Activated T-cell treated with anti-CD3 and anti-CD28 coated beads for 1 hour (primary cell): ENCODE measurements around the gene LONP2.
"Not testable (repeated sequence)": the region's sequence is repeated elsewhere in the genome, so short reads cannot be mapped to it uniquely, and the experiment has no call there.

Experiments
- DNase-seq: peaks from one replicate; pipeline ENCODE4 v3.0.0-alpha.2; 2020; ENCODE audit warnings: low read depth

Gene LONP2

DNA sequence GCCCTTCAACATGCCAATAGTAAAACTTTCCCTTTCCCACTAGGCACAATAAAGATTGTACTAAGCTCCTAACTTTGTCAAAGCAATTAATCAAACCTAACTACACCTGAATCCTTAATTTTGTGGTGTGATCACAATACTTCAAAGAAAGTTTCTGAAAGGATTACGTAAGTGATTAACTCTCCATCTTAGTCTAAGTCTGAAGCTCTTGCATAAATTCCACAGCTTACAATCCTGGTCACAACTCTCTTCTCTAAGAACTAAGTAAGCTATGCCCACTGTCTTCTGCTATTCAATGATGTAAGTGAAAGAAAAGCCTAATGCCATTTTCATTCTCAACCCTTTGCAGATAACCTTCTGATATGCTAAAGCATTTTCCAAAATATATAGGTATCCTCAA lies 125.7 kb downstream of the LONP2 start:
- DNase-seq: no peak

DNA sequence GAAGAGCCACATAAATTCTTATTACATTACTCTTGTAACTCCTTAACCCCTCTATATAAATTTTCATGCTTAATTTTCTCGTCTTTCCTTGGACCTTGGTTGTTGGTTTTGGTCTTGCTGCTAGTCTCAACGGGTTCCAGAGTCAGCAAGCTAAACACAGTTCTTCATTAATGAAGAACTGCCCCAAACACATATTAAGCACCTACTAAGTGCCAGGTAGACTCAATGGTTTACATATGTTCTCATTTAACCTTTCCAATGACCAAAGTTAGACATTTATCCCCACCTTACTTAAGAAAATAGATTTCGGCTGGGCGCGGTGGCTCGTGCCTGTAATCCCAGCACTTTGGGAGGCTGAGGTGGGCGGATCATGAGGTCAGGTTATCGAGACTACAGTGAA lies 126.1 kb downstream of the LONP2 start:
- DNase-seq: no peak

DNA sequence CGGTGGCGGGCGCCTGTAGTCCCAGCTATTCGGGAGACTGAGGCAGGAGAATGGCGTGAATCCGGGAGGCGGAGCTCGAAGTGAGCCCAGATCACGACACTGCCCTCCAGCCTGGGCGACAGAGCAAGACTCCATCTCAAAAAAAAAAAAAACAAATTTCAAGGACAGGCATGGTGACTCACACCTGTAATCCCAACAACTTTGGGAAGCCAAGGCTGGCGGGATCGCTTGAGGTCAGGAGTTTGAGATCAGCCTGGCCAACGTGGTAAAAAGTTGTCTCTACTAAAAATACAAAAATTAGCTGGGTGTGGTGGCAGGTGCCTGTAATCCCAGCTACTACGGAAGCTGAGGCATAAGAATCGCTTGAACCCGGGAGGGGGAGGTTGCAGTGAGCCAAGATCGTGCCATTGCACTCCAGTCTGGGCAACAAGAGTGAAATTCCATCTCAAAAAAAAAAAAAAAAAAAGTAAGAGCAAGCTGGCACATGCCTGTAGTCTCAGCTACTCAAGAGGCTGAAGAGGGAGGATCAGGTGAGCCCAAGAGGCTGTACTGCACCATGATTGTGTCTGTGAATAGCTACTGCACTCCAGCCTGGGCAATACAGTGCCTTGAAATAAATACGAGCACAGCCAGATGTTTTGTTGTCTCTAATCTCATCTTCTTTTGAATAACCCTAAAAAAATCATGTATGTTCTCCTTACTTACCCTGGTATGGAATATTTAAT lies 126.7 kb downstream of the LONP2 start:
- not testable (repeated sequence) for DNase-seq

DNA sequence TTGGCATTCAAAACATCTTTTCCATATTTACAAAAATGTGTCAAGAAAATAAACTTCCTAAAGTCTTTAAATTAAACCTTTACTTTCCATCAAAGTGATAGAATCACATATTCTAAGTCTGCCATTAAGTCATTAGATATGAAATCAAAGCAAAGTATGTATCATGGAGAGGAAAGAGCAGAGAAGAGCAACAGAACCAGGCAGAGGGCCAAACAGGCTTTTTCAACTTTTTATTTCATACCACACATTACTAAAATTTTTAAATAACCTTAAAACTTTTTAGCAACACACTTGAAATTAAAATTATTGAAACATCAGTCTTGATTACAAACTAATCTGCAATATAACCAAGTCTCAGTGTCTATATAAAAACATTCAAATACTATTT lies 127.3 kb downstream of the LONP2 start:
- DNase-seq: no peak

DNA sequence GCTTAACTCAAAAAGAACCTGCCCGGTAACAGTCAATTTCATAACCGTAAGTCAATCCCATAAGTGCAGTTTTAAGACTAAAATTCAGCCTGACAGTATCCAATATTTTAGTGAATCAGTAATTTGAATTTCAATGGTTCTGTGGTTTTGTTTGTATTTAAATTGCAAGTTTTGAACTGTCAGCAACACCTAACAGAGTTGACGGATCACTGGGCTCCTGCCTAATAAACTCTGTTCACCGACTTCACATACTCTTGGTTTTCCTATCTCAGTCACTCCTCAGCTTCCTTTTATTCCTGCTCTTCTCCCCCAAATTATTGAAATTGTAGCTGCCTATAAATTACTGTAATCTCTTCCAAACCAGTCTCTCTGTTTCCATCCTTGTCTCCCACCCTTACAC lies 128.6 kb downstream of the LONP2 start:
- DNase-seq: no peak

DNA sequence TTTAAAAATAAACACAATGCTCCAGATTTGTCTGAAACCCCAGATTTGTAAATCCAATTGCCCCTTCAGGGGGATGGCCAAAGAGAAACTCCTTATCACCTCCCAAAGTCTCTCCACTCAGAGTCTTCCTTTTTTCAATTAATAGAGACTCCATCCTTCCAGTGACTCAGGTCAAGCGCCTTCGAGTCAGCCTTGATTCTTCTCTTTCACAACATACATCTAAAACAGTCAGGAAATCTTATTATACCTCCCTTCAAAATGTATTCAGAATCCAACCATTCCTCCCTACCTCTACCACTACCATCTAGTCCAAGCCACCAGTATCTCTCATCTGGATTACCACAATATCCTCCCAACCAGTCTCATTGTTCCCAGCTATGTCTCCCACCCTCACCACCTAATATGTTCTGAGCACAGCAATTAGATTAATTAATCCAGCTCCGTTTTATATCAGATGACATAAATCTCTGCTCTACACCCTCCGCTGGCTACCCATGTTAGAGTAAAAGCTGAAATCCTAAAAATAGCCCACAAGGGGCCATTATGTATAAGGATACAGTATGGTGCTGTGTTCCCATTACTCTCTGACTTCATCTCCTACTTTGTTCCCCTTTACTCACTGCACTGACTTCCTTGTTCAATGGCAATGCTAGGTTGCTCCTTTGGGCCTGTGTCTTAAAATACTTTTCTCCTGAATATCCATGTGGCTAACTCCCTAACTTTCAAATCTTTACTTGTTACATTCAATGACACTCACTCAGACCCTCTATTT lies 129.3 kb downstream of the LONP2 start:
- DNase-seq: no peak

DNA sequence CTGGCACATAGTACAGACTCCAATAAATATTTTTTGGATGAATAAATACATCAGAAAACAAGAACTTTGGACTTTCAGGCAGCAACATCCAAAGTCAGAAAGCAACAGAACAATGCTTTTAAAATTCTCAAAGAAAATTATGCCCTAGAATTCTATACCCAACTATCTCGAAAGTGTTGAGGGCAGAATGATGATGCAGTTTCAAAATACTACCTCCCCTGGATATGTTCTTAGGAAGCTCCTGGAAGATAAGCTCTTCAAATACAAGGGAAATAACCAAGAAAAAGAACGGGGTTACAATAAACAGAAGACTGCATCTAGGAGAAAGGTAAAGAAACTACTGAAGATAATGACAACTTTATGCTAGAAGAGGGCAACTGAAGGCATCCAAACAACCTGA lies 130.2 kb downstream of the LONP2 start:
- no peak for DNase-seq

DNA sequence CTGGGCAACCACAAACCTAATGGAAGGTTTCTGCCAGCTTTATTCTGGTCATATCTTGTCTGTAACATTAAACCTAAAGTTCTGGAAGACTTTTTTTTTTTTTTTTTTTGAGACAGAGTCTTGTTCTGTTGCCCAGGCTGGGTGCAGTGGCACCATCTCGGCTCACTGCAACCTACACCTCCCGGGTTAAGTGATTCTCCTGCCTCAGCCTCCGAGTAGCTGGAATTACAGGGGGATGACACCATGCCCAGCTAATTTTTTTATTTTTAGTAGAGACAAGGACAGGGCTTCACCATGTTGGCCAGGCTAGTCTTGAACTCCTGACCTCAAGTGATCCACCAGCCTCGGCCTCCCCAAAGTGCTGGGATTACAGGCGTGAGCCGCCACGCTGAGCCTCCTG lies 133.2 kb downstream of the LONP2 start:
- not testable (repeated sequence) for DNase-seq

DNA sequence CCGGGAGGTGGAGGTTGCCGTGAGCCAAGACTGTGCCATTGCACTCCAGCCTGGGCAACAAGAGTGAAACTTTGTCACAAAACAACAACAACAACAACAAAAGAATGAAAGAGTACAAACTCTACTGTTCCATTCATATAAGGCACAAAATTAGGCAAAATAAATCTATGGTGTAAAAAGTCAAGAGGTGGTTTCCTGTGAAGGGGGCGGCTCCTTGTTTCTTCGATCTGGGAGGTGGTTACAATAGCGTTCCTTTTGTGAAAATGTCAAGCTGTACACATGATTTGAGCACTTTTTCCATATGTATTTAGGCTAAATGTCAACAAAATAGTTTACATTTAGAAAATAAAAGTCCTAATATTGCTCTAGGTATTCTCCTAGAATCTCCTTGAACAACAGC lies 134.2 kb downstream of the LONP2 start:
- DNase-seq: no peak

DNA sequence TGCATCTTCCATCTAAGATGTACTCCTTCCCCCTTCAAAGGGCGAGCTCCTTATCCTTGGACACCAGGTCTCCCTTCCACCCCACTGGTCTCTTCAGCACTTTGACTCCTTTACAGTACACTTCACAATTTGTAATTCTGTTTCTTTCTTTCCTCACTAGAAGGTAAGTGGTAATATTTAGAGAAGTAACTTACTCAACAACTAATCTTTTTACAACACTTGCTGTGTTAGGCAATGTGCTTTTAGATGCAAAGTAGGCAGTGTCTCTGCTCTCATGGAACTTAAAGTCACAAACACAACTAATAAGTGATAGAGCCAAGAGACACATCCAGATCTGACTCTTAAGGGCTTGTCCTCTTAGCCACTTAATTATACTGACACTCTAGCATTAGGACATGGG lies 134.7 kb downstream of the LONP2 start:
- no peak for DNase-seq

DNA sequence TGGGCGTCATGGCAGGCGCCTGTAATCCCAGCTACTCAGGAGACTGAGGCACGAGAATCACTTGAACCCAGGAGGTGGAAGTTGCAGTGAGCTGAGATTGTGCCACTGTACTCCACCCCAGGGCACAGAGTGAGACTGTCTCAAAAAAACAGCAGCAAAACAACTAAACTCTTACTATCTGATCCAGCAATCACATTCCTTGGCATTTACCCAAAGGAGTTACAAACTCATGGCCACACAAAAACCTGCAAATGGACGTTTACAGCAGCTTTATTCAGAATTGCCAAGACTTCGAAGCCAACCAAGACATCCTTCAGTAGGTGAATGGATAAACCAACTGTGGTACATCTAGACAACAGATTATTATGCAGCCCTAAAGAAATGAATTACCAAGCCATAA lies 137.1 kb downstream of the LONP2 start:
- no peak for DNase-seq

DNA sequence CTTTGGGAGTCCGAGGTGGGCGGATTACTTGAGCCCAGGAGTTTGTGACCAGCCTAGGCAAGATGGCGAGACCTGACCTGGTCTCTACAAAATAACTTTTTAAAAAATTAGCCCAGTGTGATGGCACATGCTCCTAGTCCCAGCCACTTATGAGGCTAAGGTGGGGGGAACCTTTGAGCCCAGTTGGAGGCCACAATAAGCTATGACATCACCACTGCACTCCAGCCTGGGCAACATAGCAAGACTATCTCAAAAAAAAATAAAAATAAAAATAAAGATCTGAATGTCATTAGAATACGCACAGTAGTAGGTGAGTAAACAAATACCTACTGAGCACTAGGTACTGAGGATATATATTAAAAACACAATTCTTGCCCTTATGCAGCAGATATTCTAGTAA lies 138.0 kb downstream of the LONP2 start:
- DNase-seq: no peak

DNA sequence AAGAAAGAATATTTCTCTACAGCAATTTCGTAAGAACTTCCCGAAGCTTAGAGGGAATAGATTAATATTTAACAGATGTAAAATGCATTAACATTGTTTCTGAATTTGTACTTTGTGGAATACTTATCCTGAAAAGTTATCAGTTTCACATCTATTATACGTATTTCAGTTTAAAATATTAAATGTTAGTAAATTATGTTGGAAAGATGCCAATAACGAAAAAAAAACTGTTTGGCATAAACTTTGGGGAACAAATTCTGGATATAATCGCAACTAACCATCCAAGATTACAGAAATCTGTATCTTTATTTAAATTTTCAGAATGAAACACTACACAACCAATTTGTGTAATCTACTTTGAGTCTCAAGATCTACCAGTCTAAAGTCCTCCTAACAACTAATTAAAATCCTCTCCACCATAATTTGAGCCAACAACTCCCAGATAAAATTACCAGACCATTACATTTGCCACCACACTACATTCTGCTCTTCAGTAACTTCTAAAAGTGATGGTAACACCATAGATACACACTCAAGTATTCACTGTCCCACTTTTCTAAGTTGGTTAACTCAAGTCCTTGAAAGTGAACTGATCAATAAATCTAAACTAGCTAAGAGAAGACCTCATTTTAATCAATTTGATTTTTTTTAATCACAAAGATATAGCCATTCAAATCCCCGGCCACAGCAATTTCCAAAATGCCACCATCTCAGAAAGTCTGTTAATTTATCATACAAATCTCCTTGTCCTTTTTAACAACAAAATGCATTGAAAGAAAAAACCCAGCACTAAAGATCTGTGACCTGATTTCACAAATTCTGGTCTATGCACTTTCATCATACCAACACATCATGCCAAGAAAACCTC lies 139.1 kb downstream of the LONP2 start:
- no peak for DNase-seq

DNA sequence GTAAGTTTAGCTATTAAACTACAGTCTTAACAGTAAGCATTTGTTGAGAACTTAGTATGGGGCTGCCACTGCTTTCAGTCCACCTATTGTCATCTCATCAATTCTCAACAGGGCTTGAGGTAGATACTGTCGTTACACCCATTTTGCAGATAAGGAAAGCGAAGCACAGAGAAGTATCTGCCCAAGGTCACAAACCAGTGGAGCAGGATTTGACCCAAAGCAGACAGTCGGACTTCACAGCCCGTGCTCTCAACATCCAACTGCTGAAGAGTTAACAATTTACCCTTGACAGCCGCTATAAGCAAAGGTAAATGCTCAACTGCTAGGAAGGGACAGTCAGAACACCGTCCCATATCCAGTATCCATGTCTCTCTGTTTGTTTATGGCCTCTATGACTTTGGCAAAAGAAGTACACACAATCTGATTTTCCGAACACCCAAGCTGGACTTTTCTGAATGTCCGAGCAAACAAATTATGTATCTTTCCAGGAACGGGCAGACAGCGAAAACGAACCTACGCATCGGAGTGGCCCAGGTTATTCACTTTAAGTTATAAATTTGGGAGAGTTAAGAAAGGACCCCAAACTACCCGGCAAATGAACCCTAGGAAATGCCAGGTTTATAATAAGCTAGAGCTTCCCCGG lies 139.9 kb downstream of the LONP2 start:
- DNase-seq: no peak

DNA sequence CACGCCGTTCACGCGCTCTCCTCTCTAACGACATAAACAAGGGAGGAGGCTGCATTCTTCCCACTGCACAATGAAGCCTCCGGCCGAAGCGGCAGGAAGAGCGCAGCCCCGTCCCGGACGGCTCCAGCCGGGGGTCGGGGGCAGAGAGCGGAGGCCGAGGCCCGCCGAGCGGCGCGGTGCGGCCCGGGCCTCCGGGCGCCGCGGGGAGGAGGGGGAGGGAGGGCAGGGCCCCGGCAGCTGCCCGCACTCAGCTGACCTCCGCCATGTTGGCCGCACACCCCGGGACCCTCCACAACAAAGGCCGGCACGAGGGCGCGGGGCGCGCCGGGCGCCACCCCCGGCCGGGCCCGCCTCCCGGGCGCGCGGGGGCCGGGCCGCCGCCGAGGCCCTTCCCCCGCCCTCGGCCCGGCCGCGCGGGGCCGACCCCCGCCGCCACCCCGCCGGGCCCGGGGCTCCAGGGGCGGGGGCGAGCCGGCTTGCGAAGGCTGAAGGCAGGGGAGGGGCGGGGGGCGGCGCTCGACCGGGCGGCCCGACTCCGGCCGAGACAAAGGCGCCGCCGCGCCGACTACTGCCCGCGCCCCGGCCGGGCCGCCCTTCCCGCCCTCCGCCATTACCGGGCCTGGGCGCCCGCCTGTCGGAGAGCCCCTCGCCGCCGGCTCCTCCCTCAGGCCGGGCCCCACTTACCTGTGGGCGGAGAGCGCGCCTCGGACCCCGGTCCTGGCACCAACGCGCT lies 140.6 kb downstream of the LONP2 start:
- peak; percentile 11 for DNase-seq

DNA sequence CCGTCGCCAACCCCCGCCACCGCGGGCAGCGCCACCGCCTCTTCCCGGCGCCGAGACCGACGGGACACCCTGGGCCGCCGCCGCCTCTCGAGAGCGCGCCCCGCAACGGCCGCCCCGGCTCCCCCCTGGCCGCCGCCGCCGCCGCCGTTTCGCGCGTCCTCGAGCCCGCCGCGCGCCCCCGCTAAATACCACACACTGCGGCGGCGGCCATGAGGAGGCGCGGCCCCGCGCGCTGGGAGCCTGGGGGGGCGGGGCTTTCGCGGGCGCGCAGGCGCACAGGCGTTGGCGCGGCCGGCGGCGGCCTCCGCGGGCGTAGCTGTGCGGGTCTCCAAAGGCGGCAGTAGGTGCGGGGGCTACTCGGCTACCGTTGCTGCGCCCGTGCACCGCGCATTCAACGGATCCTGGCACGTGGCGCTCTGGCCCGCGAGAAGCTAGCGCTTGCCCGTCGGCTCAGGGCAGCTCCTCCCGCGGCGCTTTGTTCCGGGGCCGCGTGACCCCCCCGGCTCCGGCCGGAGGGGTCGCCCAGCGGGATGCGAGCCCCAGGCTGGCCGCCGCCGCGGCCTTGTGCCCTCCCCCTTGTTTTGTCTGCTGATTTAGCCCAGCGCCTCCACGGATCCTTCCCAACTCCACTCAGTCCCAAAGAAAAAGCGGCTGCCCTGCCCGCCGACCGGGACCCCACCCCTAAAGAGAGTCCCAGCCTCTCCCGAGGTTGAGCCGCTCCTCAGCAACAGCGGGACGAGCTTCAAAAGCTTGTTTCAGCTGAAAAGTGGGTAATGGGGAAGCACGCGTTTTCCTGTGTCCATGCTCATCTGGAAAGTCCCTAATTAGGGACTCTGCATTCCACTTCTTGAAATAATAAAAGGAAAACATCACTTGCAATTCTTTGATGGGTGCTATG lies 141.4 kb downstream of the LONP2 start, which contains the start of gene SIAH1:
Gene SIAH1, minus strand, starts transcription at position 161 of the 898 bp plus-strand sequence. CDS start 22,985 bp downstream, outside the sequence.
- DNase-seq: peak; percentile 89

DNA sequence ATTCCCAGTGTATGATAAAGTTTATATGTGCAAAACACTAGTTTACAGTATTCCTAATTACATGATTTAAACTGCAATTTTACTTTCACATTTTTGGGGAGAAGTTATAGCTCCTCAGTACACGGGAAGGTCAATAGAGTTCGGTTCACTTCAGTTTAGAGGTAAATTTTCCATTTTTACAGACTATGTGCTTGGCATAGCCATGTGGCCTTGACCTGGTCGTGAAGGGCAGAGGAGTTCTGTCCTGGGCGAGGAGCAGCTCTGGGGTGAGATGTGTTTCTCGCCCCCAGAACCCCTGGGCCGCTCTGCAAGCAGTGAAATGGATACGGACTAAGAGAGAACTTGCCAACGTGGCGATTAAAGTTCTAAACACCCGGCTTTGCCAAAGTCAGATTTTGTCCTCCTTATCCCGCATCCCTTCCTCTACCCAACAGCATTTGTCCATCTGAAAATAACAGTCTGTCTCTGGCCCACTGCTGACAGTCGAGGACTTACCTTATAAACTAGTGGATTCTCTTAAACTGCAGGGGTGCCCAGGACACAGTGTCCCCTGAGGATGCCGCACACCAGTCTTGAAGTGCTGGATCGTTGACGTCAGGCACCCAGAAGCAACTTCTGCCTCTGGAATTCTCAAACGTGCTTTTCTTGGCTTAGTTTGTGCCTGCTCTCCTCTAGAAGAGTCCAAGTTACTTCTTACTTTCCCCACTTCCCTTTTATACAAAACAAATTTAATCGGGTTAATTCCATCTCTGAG lies 142.6 kb downstream of the LONP2 start:
- no peak for DNase-seq

DNA sequence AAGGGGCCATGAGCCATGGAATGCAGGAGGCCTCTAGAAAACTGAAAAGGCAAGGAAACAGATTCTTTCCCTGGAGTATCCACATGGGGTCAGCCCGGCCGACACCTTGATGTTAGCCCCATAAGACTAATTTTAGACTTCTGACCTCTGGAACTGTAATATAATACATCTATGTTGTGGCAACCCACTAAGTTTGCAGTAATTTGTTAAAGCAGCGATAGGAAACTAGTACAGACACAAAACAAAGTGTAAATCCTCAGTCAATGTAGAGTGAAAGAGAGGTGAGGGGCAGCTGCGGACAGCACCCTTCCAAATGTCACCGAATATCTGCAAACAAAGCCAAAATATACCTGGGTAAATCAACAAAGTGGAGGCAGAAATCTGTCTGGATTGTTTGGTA lies 148.3 kb downstream of the LONP2 start:
- DNase-seq: no peak

DNA sequence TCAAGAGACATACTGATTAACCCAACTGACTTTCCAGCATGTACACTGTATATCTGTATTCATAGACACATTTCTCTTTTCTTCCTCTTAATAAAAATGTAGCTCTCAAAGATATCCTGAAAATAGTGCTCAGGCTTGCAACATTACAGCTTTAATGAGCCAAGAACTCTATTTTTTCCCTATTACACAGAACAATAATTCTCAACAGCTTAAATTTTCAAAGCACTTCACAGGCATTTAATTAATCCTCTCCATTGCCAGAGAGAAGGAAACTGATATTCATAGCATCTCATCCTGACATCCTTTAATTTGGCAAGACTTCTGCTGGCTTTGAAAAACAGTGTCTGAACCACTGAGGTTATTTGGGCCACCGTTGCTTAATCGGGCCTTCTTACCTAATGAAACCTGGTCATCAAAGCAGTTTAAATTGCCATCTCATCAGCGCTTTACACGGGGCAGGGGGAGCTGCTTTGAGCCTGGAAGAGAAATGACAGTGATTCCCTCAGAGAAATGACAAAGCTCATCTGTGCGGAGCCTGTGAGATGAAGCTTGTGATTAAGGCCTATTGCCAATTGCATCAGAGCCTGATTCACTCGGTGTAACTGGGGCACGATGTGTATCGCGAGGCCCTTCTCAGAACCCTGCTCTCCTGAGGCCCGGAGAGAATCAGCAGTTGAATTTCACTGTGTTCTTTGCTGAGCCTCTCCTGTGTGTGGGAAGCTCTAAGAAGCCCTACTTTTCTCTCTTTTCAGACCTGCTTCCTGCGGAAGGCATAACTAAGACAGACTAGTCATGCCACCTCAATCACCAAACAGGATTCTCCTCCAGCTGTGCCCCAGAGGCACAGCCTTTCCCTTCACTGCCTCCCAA lies 149.6 kb downstream of the LONP2 start:
- DNase-seq: no peak
